Measurements from ENCODE around the gene ACTRT3.
"Not testable (repeated sequence)": the region's sequence is repeated elsewhere in the genome, so short reads cannot be mapped to it uniquely, and the experiment has no call there.

The ACTRT3 gene

DNA sequence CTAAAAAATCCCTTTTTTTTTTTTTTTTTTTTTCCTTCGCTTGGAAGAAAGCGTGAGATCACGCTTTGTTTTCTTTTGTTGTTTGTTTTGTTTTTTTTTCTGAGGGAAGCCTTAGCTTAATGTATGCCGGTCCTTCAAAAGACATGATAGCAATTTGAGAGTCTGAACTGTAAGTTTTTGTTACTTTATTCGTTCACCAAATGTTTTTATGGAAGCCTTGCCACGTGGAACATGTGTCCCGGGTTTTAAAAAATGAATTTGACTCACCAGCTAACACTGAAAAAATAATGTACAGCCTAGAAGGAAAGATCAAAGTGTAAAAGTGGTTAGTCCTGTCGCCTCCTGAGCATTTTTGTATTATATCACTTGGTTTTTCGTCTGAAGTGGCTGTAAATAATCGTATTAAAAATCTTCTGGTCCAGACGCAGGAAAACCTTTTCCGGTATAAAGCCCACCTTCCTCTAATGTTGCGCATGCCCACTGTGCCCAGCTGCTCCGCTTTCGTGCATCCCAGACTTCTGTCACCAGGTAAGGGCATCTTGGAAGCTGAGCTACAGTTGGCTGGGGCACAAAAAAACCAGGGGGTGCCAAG, 3.0 kb upstream of the ACTRT3 start:
- no peak for DNase-seq

DNA sequence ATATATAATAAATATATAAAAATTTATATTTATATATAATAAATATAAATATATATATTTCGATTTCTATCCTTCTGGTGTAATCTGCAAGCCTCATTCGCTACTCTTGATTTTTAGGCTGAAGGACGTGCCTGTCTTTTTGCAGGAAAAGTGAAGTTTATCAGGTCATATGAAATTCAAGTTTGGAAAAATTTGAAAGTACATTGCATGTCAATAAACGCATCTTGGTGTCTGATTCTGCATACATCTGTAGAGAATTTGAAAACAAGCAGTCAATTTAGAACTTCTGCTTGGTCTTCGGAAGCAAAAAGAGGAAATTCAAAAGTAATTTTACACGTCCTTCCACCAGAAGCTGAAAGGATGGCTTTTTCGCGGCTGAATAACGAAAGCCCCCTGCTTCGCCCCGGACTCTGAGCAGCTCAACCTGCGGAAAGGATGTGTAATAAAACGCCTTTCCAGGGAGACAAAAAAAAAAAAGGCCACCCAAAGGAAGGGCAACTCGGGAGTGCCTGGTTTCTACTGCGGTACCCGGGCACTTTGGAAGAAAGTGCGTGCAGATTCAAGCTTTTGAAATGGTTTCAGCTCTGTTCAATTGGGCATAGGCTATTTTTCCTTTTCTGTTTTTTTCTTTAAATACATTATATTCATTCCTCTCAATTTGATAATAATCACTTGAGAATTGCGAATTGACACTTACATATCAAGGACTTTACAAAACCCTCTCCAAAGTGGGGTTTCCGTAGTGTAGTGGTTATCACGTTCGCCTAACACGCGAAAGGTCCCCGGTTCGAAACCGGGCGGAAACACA, 2.3 kb upstream of the ACTRT3 start:
- peak; percentile 37 for DNase-seq

DNA sequence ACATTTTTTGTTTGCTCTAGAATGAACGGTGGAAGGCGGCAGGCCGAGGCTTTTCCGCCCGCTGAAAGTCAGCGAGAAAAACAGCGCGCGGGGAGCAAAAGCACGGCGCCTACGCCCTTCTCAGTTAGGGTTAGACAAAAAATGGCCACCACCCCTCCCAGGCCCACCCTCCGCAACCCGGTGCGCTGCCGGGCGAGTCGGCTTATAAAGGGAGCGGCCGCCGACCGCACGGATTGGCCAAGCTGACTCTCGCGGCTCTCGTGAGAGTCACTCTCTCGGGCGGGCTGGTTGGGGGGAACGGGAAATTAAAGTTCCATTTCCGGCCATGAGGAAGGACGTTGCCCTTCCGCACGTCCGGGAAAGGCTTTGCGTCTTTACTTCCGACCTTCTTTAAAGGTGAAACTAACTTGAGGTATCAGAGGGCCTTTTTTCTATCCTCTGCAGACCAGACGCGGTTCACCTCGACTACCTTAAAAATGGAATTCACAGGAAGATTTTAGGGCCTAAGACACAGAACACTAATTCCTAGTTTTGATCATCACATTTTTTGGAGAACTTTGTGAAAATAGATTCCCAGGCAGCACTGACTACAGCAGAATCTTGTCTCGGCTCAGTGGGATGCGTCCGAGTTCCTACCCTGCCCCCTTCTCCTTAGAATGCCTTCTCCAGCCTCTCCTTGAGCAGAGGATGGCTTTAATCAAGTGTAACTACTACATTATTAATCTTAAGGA, 4.3 kb downstream of the ACTRT3 start, which contains the start of gene TERC:
TERC (minus strand) TSS at position 179 of the 731 bp plus-strand sequence.
- peak; percentile 91 for DNase-seq

DNA sequence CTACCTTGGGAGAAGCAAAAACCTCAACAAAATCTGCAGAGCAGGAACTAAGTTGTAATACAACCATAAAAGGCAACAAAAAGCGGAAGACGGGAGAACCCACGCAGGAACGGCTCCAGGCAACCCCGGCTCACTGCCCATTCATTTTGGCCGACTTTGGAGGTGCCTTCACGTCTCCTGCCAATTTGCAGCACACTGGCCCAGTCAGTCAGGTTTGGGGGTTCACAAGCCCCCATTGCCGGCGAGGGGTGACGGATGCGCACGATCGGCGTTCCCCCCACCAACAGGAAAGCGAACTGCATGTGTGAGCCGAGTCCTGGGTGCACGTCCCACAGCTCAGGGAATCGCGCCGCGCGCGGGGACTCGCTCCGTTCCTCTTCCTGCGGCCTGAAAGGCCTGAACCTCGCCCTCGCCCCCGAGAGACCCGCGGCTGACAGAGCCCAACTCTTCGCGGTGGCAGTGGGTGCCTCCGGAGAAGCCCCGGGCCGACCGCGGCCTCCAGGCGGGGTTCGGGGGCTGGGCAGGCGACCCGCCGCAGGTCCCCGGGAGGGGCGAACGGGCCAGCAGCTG, 5.0 kb downstream of the ACTRT3 start:
- DNase-seq, result peak; percentile 55

DNA sequence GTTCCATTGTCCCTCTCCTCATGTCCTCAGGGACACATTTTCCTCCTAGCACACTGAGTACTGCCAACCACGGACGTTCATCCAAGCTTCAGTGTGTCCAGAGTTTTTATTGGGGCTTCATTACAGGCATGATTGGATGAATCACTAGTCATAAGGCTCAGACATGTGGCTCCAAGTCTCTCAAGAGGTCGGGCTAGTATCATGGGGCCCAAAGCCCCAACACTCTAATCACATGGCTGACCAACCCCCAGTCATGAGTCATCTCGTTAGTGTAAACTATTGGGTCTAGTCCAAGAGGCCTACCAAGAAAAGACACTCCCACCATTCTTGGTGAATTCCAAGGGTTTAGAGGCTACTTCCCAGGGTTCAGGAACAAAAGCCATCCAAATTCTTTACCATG, 8.9 kb downstream of the ACTRT3 start:
- no peak for DNase-seq

DNA sequence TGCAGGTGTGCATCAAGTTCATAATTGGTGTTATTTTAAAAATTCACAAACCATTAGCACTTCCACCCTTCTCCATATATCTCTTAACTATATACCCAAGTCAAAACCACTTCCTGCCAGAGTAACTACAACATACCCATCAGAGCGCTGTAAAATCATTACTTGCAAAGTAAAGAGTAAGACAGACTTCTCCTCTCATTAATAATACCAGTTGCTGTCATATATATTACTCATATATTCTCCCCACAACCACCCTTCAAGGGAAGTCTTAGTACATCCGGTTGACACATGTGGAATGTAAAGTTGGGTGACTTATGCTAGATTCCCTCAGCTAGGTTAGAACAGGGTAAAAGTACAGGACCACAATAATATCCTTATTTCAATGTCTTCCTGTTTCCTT, 10.1 kb downstream of the ACTRT3 start:
- DNase-seq, result no peak

DNA sequence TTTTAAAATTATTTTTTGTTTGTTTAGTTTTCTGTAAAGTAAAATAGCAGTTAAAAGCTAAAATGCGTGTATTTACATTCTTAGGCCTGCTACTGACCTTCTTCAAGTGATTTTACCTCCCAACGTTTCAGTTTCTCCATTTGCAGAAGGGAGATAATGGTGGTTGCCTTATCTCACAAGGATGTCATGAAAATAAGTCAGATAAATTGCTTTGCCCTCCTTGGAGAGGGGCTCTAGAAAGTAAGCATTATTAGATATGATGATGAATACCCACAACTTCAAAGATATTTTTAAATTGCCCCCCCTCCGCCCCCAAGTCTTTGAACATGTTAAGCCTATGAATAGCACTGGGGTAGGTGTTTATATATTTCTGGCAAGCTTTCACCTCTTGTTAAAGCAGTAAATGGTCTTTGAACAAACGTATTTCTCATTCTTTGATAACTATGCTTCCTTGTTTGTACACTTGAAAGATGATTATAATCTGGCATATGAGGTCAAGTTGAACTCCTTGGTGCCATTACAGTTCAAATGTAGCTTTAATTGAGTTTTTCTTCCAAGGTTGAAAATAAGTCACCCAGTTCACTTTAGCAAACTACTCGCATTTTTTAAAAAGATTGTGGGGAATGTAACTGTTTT, 10.9 kb downstream of the ACTRT3 start:
- DNase-seq, result no peak

DNA sequence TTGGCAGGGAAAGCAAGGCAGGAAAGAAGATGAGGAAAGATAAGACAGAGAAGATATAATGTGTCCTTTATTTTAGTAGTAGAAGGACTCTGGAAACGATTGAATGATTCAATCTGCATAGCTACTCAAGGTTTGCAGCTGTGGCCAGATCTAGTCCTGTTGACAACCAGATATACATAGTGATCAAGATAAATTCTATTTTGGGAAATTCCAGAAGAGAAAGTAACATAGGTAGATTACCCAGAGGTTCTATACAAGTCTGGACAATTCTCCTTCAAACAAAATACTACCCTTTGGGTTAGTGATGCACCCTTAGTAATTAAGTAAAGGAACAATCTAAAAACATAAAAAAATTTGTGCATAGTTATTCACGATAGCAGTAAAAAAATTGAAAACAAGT, 13.9 kb downstream of the ACTRT3 start:
- DNase-seq, result no peak

DNA sequence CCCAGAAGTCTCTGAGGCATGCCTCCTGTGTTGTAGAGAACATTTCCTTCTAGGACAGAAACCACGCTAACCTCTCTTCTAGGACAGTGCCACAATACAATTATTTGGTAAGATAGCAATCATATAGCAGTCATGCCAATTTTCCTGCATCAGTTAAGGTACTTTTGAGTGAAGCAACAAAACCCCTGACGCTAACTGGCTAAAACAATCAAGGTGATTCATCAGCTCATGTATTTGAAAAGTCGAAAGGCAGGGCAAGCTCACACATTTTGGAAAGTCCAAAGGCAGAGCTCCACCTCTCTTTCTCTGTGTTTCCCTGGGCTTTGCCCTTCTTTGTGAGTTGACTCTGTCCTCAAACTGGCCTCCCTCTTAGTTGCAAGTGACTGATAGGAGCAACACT, 14.7 kb downstream of the ACTRT3 start:
- no peak for DNase-seq

DNA sequence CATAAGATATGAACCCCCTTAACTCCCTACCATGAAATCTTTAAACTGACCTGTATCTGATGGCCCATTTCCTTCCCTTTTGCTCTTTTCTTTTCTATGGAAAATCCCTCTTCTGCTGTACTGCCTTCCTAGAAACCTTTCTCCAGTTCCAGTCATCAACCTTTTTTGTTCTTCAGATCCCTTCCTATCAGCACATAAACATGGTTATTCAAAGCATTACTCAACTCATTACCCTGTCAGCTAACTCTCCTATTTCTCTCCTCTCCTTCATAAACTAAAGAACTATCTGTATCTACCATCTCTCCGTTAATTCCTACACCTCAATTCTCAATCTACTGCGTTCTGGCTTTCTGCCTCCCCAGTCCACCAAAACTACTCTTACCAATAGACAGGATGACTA, 17.5 kb downstream of the ACTRT3 start:
- no peak for DNase-seq

DNA sequence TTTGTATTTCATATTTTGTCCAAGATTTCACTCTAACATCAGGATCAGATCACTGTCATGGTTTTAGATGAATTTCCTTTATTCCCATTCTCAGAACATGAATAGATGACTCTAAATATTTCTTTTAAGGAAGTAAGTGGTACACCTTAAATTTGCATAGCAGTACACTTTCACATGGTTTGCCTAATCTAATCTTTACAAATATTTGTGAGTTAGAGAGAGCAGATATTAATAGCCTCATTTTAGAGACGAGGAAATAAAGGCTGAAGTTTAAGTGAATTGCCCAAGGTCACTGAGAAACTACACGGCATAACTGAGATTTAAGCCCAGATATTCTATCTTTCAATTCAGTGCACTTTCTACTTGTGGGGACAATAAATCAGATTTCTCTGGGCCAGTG, 18.7 kb downstream of the ACTRT3 start:
- no peak for DNase-seq

DNA sequence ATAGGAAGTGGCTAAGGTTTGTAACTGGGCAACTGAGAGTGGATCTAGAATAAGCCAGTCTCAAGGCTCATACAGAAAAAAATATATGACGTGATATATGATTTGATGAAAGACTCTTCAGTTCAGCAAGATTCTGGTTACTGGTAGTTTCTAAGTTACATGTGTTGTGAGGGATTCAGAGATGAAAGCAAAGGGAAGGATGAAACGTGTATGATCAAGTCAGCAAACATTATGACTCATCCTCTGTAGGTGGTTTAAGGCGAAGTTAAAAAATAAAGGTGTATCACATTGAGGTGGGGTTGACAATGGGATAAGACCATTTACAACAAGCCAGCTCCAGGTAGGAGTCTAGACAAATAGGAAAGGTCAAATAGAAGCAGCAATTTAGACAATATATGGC, 20.7 kb downstream of the ACTRT3 start:
- DNase-seq, result no peak

DNA sequence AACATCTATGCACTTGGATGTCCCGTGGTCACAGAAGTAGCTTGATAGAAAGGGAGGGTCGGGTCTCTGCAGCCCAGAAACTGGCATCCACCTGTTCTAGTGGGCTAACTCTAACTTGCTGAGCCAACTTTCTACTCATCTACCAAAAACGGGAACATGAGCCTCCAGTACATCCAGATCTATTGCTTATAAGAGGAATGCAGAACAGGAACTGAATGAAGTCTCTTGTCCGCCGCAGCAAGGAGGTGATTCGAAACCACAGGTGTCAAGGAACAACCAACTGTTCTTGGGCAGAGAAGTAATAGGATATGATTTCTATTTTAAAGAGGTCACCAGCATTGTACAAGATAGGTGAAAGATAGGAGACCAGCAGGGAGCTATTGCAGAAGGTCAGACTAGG, 22.4 kb downstream of the ACTRT3 start:
- no peak for DNase-seq

DNA sequence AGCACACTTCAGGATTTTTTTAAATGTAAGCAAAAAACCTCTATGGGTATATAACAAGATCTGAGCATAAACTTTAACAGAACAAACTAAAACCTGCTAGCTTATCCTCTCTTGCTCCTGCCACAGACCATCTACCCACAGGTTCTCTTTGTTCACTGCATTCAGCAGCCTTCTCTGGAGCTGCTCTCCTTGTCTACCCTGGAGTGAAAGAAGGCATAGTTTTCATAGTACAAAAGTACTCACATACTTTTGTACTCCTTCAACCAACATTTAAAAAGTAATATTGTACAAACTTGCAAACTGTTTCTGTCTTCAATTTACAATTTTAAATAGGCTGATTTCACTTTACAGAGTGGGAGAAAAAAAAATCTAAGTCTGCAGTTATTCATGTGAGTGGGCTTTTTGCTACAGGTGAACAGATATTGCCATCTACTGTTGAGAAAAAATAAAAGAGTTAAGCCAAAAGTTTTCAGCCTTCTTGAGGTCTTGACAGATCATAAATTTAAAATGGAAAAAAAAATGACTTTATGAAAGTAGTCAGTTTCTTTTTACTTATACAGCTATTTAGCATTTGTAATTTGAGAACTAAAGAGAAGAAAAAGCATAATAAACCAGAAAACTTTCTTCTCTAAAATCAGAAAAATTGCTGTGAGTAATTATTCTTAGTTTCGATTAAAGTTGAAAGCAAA, 24.9 kb downstream of the ACTRT3 start:
- DNase-seq, result no peak

DNA sequence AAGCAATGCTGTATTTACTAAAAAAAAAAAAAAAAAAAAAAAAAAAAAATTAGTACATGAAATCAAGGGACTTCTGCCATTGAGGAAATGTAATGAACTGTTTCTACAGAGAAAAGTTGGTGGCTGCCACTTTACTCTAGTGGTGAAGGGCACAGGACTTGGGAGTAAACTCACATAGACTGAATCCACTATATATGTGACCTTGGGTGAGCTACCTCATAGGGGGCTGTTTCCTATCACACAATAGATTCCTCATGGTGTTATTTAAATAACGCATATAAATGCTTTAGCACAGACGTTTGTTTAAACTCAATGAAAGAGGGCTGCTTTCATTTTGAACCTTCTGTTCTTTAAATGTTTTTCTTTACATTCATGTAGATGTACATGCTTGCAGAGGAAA, 30.3 kb downstream of the ACTRT3 start:
- no peak for DNase-seq

DNA sequence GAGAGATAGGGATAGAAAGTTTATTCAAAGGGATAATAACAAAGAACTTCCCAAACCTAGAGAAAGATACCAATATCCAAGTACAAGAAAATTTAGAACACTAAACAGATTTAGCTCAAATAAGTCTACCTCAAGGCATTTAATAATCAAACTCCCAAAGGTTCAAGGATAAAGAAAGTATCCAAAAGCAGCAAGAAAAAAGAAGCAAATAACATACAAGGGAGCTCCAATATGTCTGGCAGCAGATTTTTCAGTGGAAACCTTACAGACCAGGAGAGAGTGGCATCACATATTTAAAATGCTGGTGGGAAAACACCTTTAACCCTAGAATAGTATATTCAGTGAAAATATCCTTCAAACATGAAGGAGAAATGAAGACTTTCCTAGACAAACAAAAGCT, 37.5 kb downstream of the ACTRT3 start:
- not testable (repeated sequence) for DNase-seq

DNA sequence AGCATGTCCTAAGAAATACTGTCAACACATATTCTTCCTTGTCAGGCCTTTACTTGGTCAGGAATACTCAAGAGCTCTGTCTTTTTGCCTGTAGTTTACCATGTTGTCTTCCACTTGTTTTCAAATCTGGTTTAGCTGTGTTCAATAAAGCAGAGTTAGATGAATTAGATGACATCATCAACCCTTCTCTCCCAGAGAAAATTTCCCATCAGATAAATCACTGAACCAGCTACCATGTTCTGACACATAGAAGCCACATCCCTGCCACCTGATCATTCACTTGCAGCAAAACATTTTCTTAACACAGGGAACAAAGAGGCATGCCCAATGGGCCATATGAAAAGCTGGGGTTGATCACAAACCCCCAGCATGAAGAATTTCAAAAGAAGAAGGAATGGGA, 46.6 kb downstream of the ACTRT3 start:
- DNase-seq, result no peak

DNA sequence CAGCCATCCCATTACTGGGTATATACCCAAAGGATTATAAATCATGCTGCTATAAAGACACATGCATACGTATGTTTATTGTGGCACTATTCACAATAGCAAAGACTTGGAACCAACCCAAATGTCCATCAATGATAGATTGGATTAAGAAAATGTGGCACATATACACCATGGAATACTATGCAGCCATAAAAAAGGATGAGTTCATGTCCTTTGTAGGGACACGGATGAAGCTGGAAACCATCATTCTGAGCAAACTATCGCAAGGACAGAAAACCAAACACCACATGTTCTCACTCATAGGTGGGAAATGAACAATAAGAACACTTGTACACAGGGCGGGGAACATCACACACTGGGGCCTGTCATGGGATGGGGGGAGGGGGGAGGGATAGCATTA, 50.9 kb downstream of the ACTRT3 start:
- not testable (repeated sequence) for DNase-seq
